SHP77 (cell line): ENCODE results near the gene TGIF2LX.
"Not testable (repeated sequence)": the region's sequence is repeated elsewhere in the genome, so short reads cannot be mapped to it uniquely, and the experiment has no call there.

Source experiments
- DNase-seq, 2 experiments: peaks; one replicate each; lab custom pipeline; 2025; lab: John Stamatoyannopoulos, UW

The TGIF2LX gene

DNA sequence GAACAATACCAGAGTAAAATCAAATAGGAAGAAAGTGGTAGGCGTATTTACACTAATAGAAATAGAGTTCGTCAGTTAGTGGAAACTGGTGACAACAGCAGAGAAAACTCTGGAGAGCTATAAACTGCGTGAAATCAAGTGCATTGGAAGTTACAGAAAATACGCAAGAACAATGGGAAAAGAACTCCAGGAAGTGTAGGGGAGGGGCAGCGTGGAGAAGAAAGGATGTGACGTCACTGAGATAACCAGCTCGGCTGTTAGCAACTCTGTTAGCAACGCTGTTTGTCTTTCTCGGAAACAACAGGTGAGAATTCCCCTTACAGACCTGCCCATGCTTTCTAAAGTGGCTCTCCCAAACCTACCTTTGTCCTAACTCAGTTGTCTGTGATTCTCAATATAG, at the start of gene TGIF2LX:
TSS of gene TGIF2LX (plus strand) at position 244 of the 400 bp plus-strand sequence. CDS start 178 bp downstream, outside the sequence.
- peak in 1 of 2 experiments; percentile 18 for DNase-seq

- DNase-seq = not testable (repeated sequence)
These were observed 728 bp downstream of the TGIF2LX start for GRCh38 chrX:89922338-89922934.

GRCh38 chrX:89943077-89943476, 21.4 kb downstream of the TGIF2LX start:
- DNase-seq = not testable (repeated sequence)

- DNase-seq = not testable (repeated sequence)
These were observed 43.9 kb downstream of the TGIF2LX start for GRCh38 chrX:89965588-89965987.
